ENCODE measurements around the gene ROS1. TPM values are rescaled to one million over a fixed set of nuclear protein-coding genes. Genes with fewer than 3 reads are reported as not detected.

The ROS1 gene
- total and polyA plus RNA-seq, 4 donors = under 0.01 TPM; not detected in 3

- H3K4me1 ChIP-seq (ENCODE audit: control insufficient read depth in 4 of 4, insufficient read depth in 4 of 4, low read length in 3 of 4) = no peaks in the 10 kb centered on the region
- no peaks in the 10 kb centered on the region for H3K36me3 ChIP-seq (ENCODE audit: control insufficient read depth in 4 of 4, insufficient read depth in 3 of 4, low read depth in 1 of 4, low read length in 3 of 4)
- no peak overlapping the region for H3K4me3 ChIP-seq (ENCODE audit: low read depth in 1 of 3, low read length in 3 of 3)
- no peaks in the 10 kb centered on the region for H3K9me3 ChIP-seq (ENCODE audit: control insufficient read depth in 4 of 4, low read length in 3 of 4)
- H3K27ac ChIP-seq (ENCODE audit: low read depth in 1 of 2, low read length in 2 of 2) = no peak overlapping the region
- TF ChIP-seq ATF3 (IDR thresholded peaks at IDR 0.05) (no peak), HNF4G (IDR thresholded peaks at IDR 0.05) (no peak), RXRA (IDR thresholded peaks at IDR 0.05) (no peak), RAD21 (IDR thresholded peaks at IDR 0.05) (no peak), REST (IDR thresholded peaks at IDR 0.05) (no peak), HNF4A (conservative IDR thresholded peaks at IDR 0.05) (no peak), FOXA1 (IDR thresholded peaks at IDR 0.05) (no peak), FOXA2 (IDR thresholded peaks at IDR 0.05) (no peak), NR2F2 (IDR thresholded peaks at IDR 0.05) (no peak), TAF1 (conservative IDR thresholded peaks at IDR 0.05) (no peak), EGR1 (IDR thresholded peaks at IDR 0.05; ENCODE audit: low read depth in 2 of 2) (no peak), JUND (IDR thresholded peaks at IDR 0.05) (no peak), GABPA (IDR thresholded peaks at IDR 0.05 in 1 of 2, conservative IDR thresholded peaks at IDR 0.05 in 1 of 2) (no peak), MAX (IDR thresholded peaks at IDR 0.05) (no peak), CTCF (IDR thresholded peaks at IDR 0.05; ENCODE audit: low read depth, low read length, missing input control) (no peak)
- 90% methylated on average over 2 of the region's 2 CpGs for WGBS
- no peak for DNase-seq (ENCODE audit: low spot score)
- peaks cover 0 to 5% (median 0%) of the 10 kb centered on the region in 4 donors for H3K27me3 ChIP-seq (ENCODE audit: control insufficient read depth in 4 of 4, insufficient read depth in 4 of 4, low read length in 3 of 4)
- no peak overlapping the region for H3K9ac ChIP-seq (ENCODE audit: low read depth in 1 of 2, low read length in 2 of 2)
These were observed 121.3 kb downstream of the ROS1 start for GRCh38 chr6:117304446-117304845.

GRCh38 chr6:117303323-117303722 is 122.4 kb downstream of the ROS1 start:
- no peaks in the 10 kb centered on the region for H3K9me3 ChIP-seq (ENCODE audit: control insufficient read depth in 4 of 4, low read length in 3 of 4)
- H3K9ac ChIP-seq (ENCODE audit: low read depth in 1 of 2, low read length in 2 of 2) = no peak overlapping the region
- no peak for DNase-seq (ENCODE audit: low spot score)
- H3K4me3 ChIP-seq (ENCODE audit: low read depth in 1 of 3, low read length in 3 of 3) = no peak overlapping the region
- H3K27ac ChIP-seq (ENCODE audit: low read depth in 1 of 2, low read length in 2 of 2) = no peak overlapping the region
- peaks cover 0 to 5% (median 0%) of the 10 kb centered on the region in 4 donors for H3K27me3 ChIP-seq (ENCODE audit: control insufficient read depth in 4 of 4, insufficient read depth in 4 of 4, low read length in 3 of 4)
- H3K4me1 ChIP-seq (ENCODE audit: control insufficient read depth in 4 of 4, insufficient read depth in 4 of 4, low read length in 3 of 4) = no peaks in the 10 kb centered on the region
- WGBS = 58% methylated on average over 3 of the region's 3 CpGs
- TF ChIP-seq HNF4A (conservative IDR thresholded peaks at IDR 0.05) = no peak
- no peak for TF ChIP-seq EGR1 (IDR thresholded peaks at IDR 0.05; ENCODE audit: low read depth in 2 of 2)
- no peak for TF ChIP-seq REST (IDR thresholded peaks at IDR 0.05)
- no peak for TF ChIP-seq YY1 (IDR thresholded peaks at IDR 0.05)
- TF ChIP-seq MAX (IDR thresholded peaks at IDR 0.05) = no peak
- TF ChIP-seq HNF4G (IDR thresholded peaks at IDR 0.05) = no peak
- no peak for TF ChIP-seq CTCF (IDR thresholded peaks at IDR 0.05; ENCODE audit: low read depth, low read length, missing input control)
- no peak for TF ChIP-seq RXRA (IDR thresholded peaks at IDR 0.05)
- TF ChIP-seq ZBTB33 (IDR thresholded peaks at IDR 0.05) = no peak
- TF ChIP-seq TAF1 (conservative IDR thresholded peaks at IDR 0.05) = no peak
- TF ChIP-seq GABPA (IDR thresholded peaks at IDR 0.05 in 1 of 2, conservative IDR thresholded peaks at IDR 0.05 in 1 of 2) = no peak
- no peak for TF ChIP-seq NR2F2 (IDR thresholded peaks at IDR 0.05)
- no peak for TF ChIP-seq JUND (IDR thresholded peaks at IDR 0.05)
- no peak for TF ChIP-seq FOXA2 (IDR thresholded peaks at IDR 0.05)
- no peaks in the 10 kb centered on the region for H3K36me3 ChIP-seq (ENCODE audit: control insufficient read depth in 4 of 4, insufficient read depth in 3 of 4, low read depth in 1 of 4, low read length in 3 of 4)
